HG03432 (cell line): ENCODE results near the gene VASN.
"Not testable (repeated sequence)": the region's sequence is repeated elsewhere in the genome, so short reads cannot be mapped to it uniquely, and the experiment has no call there.

Experiments
- ATAC-seq: cut with Tn5 transposase; IDR thresholded peaks from one replicate; pipeline ENCODE4 v1.9.1; 2021; ENCODE audit warnings: mild to moderate bottlenecking, moderate library complexity; ENCODE audit not compliant: unreplicated experiment

Gene VASN

DNA sequence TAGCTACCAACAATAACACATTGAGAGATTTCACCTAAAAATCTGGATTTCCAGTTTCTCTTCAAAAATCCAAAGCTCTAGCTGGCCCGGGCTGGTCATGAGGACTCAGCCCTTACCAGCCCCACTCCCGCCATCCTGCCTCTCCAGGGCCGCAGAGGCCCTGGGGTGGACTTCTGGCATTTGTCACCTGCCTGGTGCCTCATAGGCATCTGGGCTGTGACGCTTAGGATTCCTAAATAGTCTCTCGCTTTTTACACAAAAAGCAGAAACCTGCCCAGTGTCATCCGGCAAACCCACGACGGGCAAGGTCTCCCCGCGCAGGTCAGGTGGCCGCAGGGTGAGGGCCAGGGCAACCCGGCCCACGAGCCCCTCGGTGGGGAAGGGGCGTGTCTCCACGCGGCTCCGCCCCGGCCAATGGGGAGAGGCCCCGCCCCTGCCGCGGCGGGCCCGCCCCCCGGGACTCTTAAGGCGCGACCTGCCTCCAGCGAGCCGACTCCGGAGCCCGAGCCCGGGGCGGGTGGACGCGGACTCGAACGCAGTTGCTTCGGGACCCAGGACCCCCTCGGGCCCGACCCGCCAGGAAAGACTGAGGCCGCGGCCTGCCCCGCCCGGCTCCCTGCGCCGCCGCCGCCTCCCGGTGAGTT, at the start of gene VASN:
TSS of gene VASN (plus strand) at position 492 of the 644 bp plus-strand sequence. CDS start 9,030 bp downstream, outside the sequence.
- ATAC-seq, result peak; percentile 52

DNA sequence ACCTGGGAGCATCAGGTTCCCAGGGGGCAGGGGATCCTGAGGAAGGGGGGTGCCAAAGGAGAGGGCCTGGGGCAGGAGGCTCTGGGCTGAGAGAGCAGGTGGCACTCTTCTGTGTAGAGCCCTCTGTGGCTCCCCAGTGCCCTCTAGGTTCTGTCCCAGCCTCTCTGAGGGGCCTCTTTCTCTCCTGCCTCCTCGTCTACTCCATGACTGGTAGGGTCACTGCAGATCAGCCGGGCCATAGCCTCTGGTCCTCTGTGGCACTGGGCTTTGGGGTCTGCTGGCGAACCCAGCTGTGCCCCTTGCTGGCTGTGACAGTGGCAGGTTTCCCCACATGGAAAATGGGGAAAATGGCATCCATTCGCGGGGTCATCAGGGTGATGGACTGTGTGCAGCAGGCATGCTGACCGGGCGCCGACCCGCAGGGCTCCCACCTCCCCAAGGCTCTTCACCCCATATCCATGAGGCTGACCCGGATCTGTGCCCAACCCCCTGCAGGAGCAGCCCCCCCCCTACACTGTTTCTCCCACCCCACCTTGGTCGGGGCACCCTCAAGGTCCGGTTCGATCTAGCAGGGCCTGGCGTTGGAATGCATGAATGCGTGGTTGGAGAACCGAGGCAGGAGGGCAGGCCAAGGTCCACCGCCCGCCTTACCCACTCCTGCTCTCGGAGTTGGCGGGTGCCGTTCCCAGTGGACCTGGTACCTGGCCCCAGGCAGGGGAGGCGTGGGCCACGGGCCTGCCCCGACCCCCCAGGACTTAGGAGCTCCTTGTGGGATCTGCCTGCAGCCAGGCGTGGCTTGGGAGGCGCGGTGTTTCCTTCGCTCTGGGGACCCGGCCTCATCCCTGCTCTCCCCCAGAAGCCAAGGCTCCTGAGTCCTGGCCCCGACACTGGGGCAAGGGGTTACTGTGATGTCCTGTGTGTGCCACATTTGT, 49.3 kb upstream of the VASN start:
- no peak for ATAC-seq

DNA sequence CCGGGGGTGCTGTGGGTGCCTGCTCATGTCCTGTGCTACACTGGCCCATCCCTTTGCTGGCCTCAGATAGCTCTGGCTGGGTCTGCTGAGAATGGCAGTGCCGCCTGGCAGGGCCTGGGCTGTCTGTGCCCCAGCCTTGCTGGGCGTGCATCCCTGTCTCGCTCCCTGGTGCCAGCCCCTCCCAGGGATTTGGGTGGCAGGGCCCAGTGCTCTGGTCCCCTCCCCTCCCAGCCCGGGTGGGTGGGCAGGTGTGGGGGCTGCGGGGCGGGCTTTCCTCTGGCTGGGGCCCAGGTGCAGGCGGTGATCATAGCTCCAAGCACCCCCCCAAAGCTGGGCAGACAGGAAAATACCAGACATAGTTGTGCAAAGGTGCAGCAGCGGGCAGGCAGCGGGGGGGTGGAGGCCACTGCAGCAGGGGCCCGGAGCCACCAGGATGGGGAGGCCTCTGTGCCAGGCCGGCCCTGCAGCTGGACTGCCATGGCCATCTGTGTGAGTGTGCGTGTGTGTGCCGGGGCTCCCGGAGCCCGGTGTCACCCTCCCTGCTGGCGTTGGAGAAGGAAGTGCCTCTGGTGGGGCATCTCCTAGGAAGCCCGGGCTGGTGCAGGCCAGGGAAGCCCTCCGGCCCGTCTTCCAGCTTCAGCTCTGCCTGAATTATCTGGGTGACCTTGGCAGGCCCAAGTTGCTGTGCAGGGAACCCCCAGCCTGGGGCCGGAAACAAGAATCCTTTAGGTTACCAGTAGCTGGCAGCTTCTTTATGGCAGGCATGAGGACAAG, 48.4 kb upstream of the VASN start:
- no peak for ATAC-seq

DNA sequence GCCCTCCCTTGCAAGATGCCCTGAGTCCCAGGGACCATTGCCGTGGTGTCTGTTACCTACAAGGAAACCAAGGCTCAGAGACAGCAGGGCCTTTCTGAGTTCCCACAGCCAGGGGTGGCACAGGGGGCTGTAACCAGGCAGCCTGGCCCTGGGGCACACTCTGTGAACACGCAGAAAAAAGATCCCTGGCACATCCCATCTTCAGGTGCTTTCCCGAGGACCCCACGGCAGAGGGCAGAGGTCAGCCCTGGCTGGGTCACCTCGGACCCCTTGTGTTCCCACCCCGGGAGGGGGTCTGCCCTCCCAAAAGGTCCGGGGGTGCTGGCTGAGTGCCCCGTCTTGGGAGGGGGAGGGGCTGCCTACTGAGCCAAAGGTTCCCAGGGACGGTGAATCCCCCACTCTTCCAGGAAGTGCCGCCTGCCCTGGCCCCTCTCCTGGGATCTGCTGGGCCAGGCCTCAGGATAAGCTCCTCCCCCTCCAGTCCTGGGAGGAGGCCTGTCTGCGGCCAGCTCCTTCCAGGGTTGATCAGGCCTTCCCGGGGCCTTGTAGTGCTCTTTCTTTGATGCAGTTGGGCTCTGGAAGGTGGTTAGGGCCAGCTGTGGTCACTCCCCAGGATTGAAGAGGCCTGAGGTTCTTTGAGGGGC, 47.7 kb upstream of the VASN start:
- ATAC-seq, result no peak

DNA sequence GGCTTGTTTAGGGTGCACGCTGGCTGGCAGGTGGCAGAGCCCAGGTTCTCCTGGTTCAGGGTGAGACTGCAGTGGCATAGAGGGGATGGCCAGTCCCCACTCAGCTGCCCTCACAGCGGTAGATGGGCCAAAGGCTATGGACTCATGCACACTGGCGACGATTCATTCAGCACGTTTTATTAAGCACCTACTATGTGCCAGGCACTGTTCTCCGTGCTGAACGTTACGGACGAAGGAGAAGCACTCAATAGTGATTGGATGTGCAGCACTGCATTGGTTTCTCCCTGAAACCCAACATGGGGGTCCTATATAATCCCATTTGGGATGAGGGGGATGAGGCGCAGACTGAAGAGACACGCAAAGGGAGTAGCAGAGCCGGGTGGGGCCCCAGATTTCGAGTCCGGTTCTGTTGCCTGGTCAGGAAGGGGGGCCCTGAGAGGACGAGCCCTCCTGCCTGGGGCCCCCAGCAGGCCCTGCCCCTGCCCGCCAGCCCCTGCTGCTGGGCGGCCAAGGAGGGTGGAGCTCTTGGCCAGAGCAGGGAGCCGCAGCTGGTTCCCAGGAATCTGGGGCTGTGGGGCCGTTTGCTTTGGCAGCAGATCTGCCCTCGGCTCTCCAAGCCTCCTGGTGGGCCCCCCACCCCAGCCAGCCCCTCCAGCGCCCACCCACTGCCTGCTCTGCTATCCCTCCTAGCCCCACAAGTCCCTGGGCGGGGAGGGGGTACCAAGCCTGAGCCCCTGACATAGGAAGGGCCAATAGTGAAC, 47.0 kb upstream of the VASN start:
- ATAC-seq, result no peak

DNA sequence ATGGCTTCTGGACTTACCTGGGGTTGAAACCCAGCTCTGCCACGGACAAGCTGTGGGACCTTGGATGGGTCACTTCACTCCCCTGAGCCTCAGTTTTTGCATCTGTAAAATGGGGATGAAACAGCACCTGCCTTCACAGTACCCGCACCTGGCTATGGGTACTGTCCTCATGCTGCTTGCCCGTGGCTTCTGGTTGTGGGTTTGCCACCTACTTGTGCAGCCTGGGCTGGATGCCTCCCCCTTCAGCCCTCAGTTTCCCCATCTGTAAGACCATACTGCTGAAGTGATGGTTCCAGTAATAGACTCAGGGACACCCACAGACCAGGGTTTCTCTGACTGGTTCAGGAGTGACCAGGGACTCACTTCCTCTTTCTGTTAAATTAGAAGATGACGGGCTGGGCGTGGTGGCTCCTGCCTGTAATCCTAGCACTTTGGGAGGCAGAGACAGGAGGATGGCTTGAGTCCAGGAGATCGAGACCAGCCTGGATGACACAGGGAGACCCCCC, 46.3 kb upstream of the VASN start:
- ATAC-seq, result no peak

DNA sequence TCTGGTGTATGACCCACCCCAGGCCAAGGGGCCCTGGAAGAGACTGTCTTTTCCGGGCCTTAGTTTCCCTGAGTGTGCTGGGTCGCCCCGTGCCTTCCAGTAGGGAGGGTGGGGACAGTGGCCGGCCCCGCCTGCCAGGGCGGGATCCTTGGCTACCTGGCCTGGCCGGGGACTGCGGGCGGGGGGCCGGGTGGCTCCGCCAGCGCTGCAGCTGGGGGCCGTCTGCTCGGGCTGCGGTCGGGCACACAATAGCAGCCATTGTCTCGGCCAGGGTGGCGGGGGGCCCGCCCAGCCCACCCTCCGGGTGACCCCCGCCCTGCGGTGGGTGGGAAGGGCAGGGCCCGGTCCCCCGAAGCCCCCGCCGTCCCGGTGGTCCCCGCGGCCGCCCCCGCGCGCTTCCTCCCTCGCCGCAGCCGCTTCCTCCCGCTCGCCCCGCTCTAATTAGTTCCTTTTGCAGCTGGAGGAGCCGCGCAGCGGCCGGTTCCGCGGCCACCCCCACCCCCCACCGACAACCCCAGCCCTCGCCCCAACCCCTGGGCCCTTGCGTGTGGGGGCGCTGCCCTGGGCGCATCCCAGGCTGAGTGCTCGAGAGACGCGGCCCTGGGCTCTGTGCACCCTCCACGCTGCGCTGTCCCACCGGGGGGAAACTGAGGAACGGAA, 44.1 kb upstream of the VASN start:
- no peak for ATAC-seq

DNA sequence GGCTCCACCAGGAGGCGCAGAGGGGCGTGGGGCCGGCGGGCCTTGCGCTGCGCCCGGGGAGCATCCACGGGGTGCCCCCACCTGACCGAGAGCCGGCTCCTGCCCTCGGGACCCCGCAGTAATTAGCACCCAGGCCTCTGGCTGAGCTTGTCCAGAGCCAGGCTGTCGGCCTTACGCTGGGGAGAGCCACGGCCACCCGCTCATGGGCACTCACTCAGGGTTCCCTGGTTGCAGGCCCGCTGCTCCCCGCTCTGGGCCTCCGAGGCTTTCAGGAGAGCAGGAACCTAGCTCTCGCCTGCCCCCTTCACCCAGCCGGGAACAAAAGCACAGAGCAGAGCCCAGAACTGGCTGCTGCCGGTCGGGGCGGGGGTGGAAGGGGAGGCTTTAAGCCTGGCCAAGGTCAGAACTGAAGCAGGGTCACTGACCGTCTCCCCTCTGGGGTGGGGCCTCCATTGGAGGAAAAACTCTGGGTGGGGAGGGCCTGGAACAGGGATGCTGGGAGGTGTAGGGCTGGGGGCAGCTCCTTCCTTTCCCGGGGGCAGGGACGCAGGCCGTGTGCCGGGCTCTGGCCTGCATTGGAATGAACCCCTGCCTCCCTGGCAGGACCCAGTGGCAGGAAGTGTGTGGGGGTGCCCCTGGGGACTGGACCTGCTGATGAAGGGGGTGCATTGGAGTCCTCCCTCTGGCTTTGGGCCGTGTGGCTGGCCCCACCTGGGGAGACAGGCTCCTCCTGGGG, 43.4 kb upstream of the VASN start:
- ATAC-seq, result peak; percentile 58

DNA sequence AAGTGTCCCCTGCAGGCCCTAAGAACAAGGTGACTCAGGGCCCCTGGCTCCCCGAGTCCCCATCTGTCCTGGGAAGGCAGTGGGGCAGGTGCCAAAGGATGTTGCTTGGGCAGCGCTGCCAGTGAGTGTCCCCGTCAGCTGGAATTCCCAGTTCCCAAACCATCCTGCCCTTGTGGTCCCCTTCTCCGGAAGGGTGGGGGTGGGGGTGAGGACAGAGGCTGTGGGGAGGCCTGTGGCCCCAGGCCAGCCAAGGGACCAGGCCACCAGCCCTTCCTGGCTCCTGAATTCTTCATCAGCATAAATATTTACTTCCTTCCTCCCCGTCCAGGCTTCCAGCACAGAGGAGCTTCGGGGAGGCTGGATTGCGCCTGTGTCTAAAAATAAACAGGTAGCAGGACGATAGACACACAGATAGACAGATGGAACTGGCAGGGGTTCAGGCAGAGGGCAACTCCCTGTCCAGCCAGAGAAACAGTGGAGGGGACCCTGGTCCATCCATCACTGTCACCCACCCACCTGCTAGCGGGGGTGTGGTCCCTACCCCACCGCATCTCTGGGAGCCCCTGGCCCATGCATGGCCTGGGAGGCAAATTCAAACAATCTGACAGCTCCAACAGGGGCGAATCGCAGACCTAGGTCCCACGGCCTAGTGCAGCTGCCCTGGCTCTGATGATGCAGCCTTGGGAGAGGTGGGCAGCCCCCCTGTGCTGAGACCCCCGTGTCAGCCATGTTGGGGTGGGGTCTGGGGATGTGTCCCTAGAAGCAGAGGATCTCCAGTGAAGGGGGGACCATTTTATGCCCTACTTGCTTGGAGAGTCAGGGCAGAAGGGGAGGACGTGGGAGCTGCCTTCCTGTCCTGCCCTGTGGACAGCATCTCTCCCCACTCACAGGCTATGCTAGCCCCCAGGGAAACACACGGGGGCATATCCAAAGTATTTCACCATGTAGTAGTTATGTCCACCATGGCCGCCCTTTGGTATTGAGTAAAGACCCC, 42.6 kb upstream of the VASN start:
- no peak for ATAC-seq

DNA sequence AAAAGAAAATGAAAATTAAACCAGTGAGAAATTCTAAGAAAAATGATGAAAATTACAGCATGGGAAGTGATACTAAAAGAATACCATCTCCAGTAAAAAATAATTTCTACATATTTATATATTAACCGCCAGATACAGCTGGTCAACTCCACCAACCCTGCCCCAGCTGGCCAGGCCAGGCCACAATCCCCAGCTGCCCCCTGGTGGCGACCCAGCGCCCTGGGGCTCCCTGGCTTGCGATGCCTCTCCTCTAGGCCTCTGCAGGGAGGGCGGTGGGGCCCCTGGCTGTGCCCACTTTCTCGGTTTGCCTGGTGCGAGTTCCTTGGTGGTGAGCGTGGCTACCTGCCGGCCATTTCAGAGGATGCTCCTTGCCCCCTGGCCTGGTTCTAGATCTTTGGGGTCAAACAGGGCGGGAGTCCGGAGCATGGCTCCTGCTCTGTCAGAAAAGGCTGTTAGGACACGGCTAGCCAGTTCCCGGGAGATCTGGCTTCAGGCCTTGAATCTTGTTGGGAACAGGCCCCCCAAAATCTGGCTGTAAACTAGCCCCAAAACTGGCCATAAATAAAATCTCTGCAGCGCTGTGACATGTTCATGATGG, 41.3 kb upstream of the VASN start:
- ATAC-seq, result peak; percentile 52

DNA sequence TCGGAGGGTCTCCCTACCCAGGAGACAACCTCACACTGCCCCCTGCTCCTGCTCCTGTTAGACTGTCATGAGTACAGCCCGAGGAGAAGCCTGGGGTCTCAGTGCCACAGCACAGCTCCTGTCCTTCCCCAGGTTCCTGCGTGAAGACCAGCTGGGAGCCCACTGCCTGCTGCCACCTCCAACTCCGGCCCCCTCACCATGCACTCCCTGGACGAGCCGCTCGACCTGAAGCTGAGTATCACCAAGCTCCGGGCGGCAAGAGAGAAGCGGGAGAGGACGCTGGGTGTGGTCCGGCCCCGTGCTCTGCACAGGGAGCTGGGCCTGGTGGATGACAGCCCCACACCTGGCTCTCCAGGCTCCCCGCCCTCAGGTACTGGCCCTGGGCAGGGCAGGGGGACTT, 39.6 kb upstream of the VASN start:
- ATAC-seq, result no peak

DNA sequence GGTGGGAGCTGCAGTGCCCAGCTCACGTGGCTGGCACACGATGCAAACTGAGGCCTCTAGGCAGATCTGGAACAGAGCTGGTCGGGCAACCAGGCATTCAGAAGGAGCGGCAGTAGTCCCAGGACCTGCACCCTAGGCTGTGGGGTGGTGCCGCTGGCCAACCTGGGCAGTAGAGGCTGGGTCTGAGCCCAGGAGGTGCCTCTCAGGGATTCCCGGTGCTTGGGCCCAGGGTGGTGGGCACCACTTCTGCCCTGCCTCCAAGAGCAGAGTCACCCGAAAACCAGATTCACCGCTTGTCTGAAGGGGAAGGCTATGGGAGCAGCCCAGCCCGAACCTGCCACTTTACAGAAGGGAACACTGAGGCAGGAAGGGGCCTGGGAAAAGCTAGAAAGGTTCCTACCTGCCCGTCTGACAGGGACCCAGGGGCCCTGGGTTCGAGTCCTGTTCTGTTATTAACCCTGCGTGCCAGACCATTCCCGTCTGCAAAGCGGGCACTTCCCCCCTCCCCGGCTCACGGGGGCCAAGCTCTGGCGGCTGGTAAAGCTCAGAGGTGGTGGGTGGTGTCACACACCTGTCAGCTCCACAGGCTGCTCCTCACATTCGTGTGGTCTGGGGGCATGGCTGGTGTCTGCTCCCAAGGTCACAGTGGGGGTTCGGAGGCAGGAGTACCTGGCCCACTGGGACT, 38.9 kb upstream of the VASN start:
- ATAC-seq, result no peak

DNA sequence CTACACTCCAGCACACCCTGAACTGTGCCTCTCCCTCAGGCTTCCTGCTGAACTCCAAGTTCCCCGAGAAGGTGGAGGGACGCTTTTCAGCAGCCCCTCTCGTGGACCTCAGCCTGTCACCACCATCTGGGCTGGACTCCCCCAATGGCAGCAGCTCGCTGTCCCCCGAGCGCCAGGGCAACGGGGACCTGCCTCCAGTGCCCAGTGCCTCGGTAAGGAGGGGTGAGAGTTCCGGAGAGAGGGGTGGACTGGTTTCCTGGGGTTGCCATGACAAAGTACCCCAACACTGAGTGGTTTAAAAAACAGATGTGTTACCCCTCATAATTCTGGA, 38.4 kb upstream of the VASN start:
- no peak for ATAC-seq

DNA sequence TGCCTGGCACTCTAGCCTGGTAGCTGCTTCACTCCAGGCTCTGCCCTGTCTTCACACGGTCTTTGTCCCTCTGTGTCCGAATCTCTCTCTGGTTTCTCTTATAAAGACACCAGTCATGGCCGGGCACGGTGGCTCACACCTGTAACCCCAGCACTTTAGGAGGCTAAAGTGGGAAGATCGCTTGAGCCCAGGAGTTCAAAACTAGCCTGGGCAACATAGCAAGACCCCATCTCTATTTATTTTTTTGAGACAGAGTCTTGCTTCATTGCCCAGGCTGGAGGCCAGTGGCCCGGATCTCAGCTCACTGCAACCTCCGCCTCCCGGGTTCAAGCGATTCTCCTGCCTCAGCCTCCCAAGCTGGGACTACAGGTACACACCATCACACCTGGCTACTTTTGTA, 37.9 kb upstream of the VASN start:
- not testable (repeated sequence) for ATAC-seq

DNA sequence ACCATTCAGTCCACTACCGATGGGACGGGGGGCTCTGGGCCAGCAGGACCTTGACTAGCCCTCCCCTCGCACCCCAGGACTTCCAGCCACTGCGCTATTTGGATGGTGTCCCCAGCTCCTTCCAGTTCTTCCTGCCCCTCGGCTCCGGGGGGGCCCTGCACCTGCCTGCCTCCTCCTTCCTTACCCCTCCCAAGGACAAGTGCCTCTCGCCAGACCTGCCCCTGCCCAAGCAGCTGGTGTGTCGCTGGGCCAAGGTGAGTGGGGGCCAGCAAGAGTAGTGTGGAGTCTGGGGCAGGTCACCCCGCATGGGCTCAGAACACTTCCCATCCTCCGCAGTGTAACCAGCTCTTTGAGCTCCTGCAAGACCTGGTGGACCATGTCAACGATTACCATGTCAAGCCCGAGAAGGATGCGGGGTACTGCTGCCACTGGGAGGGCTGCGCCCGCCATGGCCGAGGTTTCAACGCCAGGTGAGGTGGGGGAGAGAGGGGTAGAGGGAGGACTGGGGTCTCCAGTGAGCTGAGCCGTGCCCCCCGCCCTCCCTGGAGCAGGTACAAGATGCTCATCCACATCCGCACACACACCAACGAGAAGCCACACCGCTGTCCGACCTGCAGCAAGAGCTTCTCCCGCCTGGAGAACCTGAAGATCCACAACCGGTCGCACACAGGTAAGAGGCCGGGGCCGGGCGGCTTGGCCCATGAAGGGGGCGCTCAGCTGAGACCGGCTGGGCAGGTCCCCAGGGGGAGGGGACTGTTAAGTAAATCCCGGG, 36.7 kb upstream of the VASN start:
- ATAC-seq, result no peak
